HEK293 (cell line): ENCODE results near the gene UACA.

Experiments used
- KLF7 ChIP-seq: fragments of 450-650 bp; formaldehyde crosslinking; IDR thresholded peaks from 2 replicates; pipeline ENCODE4 v1.5.1; 2016; ENCODE audit warnings: missing biosample characterization, missing genetic modification characterization, borderline replicate concordance
- ZNF223 ChIP-seq: fragments of 450-650 bp; formaldehyde crosslinking; IDR thresholded peaks from 2 replicates; pipeline ENCODE4 v1.5.1; 2016; ENCODE audit warnings: missing biosample characterization, missing genetic modification characterization
- ZNF302 ChIP-seq: fragments of 450-650 bp; formaldehyde crosslinking; IDR thresholded peaks from 2 replicates; pipeline ENCODE4 v1.5.1; 2016; ENCODE audit warnings: missing biosample characterization, missing genetic modification characterization, low read depth
- ZNF335 ChIP-seq: fragments of 450-650 bp; formaldehyde crosslinking; conservative IDR thresholded peaks from 2 replicates; pipeline ENCODE4 v1.5.1; 2016; ENCODE audit warnings: missing biosample characterization, missing genetic modification characterization
- ZNF777 ChIP-seq: fragments of 450-650 bp; formaldehyde crosslinking; IDR thresholded peaks from 2 replicates; pipeline ENCODE4 v1.5.1; 2017; ENCODE audit warnings: missing biosample characterization, missing genetic modification characterization, borderline replicate concordance
- TF ChIP-seq, protein P1 (sequence below): fragments of 450-650 bp; formaldehyde crosslinking; IDR thresholded peaks from 2 replicates; pipeline ENCODE4 v1.5.1; 2016; ENCODE audit warnings: missing biosample characterization, missing genetic modification characterization, low read depth
- TF ChIP-seq, protein P2 (sequence below): fragments of 450-650 bp; formaldehyde crosslinking; IDR thresholded peaks from 2 replicates; pipeline ENCODE4 v1.5.1; 2016; ENCODE audit warnings: missing biosample characterization, missing genetic modification characterization
- TF ChIP-seq, protein P3 (sequence below): fragments of 450-650 bp; formaldehyde crosslinking; IDR thresholded peaks from 2 replicates; pipeline ENCODE4 v1.5.1; 2016; ENCODE audit warnings: missing biosample characterization, missing genetic modification characterization

DNA sequence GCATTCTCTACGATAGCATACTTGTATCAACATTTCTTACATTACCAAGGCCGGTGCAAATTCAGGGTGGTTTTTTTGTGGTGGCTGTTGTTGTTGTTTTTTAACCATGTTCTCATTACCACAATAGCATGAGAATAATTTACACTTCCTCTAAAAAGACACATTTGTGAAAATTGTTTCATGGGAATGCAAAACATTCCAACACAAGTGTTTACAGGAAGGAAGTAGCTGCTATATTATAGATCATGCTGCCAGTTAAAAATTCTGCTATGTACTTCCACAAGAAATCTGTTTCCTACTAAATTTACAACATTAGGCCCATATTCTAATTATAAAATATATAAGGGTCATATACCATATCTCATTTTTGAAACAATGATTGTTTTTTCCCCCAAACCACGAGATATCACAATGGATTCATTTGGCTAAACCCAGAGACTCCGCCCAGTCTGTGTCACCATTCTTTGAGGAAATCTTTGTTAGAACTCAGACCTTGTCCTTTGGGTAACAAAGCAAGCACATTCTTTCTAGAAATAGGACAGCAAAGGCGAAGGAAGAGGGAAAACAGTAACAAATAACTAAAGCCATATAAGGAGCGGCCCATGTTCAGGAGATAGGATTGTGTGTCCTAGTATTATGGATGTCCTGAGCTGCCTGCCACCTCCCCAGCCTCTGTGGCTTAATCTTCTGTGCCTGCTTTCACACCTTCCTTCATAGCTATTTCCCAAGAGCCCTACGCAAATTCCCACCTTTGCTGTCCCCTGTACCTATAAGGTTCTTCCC lies 60.1 kb downstream of the UACA start:
- TF ChIP-seq ZNF302, result no peak
- TF ChIP-seq, protein P1, sequence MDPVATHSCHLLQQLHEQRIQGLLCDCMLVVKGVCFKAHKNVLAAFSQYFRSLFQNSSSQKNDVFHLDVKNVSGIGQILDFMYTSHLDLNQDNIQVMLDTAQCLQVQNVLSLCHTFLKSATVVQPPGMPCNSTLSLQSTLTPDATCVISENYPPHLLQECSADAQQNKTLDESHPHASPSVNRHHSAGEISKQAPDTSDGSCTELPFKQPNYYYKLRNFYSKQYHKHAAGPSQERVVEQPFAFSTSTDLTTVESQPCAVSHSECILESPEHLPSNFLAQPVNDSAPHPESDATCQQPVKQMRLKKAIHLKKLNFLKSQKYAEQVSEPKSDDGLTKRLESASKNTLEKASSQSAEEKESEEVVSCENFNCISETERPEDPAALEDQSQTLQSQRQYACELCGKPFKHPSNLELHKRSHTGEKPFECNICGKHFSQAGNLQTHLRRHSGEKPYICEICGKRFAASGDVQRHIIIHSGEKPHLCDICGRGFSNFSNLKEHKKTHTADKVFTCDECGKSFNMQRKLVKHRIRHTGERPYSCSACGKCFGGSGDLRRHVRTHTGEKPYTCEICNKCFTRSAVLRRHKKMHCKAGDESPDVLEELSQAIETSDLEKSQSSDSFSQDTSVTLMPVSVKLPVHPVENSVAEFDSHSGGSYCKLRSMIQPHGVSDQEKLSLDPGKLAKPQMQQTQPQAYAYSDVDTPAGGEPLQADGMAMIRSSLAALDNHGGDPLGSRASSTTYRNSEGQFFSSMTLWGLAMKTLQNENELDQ, result no peak
- TF ChIP-seq ZNF223, result no peak
- TF ChIP-seq, protein P2, sequence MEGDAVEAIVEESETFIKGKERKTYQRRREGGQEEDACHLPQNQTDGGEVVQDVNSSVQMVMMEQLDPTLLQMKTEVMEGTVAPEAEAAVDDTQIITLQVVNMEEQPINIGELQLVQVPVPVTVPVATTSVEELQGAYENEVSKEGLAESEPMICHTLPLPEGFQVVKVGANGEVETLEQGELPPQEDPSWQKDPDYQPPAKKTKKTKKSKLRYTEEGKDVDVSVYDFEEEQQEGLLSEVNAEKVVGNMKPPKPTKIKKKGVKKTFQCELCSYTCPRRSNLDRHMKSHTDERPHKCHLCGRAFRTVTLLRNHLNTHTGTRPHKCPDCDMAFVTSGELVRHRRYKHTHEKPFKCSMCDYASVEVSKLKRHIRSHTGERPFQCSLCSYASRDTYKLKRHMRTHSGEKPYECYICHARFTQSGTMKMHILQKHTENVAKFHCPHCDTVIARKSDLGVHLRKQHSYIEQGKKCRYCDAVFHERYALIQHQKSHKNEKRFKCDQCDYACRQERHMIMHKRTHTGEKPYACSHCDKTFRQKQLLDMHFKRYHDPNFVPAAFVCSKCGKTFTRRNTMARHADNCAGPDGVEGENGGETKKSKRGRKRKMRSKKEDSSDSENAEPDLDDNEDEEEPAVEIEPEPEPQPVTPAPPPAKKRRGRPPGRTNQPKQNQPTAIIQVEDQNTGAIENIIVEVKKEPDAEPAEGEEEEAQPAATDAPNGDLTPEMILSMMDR, result no peak
- TF ChIP-seq ZNF335 (tag by site-specific recombination), result peak; percentile 69
- no peak for TF ChIP-seq ZNF777 (tag by site-specific recombination)
- TF ChIP-seq, protein P3, sequence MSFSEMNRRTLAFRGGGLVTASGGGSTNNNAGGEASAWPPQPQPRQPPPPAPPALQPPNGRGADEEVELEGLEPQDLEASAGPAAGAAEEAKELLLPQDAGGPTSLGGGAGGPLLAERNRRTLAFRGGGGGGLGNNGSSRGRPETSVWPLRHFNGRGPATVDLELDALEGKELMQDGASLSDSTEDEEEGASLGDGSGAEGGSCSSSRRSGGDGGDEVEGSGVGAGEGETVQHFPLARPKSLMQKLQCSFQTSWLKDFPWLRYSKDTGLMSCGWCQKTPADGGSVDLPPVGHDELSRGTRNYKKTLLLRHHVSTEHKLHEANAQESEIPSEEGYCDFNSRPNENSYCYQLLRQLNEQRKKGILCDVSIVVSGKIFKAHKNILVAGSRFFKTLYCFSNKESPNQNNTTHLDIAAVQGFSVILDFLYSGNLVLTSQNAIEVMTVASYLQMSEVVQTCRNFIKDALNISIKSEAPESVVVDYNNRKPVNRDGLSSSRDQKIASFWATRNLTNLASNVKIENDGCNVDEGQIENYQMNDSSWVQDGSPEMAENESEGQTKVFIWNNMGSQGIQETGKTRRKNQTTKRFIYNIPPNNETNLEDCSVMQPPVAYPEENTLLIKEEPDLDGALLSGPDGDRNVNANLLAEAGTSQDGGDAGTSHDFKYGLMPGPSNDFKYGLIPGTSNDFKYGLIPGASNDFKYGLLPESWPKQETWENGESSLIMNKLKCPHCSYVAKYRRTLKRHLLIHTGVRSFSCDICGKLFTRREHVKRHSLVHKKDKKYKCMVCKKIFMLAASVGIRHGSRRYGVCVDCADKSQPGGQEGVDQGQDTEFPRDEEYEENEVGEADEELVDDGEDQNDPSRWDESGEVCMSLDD, result no peak
- TF ChIP-seq KLF7 (tag by site-specific recombination), result no peak
